OCI-M2 (cell line): ENCODE data around the gene CKAP2L.

Experiments used
- DNase-seq: peaks from one replicate; lab custom pipeline; 2025; ENCODE audit not compliant: unreplicated experiment; lab: John Stamatoyannopoulos, UW

Gene CKAP2L

GRCh38 chr2:112767693-112768330, 3.4 kb upstream of the CKAP2L start:
- DNase-seq: no peak

- no peak for DNase-seq
Measured at GRCh38 chr2:112765251-112765650, 842 bp upstream of the CKAP2L start.

GRCh38 chr2:112762276-112762675, 2.1 kb downstream of the CKAP2L start:
- no peak for DNase-seq

- DNase-seq: no peak
Measured at GRCh38 chr2:112760149-112760548, 4.3 kb downstream of the CKAP2L start.

DNA sequence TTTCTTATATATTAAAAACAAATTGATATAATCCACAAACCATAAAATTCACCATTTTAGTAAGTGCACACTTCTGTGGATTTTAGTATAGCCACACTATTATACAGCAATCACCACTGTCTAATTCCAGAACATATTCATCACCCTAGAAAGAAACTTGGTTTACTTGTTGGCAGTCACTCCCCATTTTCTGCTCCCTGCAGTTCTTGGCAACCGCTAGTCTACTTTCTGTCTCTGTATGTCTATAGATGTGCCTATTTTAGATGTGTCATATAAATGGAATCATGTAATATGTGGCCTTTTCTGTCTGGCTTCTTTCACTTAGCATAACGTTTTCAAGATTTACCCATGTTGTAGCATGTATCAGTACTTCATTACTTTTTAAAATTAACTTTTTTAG, 5.7 kb downstream of the CKAP2L start:
- no peak for DNase-seq

GRCh38 chr2:112757265-112757664, 7.1 kb downstream of the CKAP2L start:
- DNase-seq: no peak

- DNase-seq: no peak
Measured at GRCh38 chr2:112756207-112756606, 8.2 kb downstream of the CKAP2L start.

DNA sequence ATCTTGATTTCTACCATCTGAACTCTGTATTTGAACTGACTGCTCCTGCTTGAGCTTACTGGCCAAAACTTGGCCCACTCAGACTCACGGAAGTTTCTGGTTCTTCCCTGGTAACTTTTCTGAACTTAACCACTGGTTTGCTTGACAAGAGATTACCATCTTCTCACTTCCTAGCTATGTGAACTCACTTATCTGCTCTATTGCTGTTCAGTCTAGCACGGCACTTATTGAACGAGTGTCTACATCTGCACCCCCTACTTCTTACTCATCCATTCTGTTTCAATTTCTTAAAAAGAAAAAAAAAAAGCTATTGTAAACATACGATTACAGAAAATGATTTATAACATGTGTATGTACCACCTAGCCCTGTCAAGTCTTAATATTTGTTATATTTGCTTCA, 9.0 kb downstream of the CKAP2L start:
- no peak for DNase-seq

- no peak for DNase-seq
Measured at GRCh38 chr2:112754564-112754963, 9.8 kb downstream of the CKAP2L start.

- no peak for DNase-seq
Measured at GRCh38 chr2:112752667-112753066, 11.7 kb downstream of the CKAP2L start.

DNA sequence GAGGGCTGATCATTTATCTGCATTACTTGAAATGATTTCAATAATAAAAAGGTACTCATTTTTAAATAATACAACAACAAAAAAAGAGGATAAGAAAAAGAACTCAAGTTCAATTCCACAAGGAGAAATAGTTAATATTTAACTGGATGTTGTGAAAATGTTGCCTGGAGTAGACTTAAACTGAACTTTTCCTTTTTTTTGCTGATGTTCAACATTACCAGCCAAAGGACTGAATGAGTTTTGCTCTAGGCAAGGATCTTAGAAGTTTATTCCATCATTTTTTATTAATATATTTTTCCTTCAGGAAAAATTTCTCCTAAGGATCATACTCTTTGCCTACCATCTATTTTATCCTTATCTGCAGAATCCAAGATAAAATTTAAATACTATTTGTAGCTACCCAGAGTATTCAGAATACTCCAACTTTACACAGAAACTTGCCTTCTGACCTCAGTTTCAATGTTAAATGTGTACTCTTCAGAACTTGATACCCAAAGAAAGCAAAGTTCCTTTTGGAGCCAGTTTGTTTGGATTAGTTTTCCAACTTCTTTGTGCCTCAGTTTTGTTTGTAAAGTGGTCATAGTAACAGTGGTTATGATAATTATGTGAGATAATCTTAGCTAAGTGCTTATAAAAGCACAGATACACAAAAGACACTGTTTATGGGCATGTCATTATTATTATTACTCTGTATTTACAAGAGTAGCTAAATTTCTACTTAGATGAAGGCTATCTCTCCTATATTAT, 12.8 kb downstream of the CKAP2L start:
- no peak for DNase-seq

DNA sequence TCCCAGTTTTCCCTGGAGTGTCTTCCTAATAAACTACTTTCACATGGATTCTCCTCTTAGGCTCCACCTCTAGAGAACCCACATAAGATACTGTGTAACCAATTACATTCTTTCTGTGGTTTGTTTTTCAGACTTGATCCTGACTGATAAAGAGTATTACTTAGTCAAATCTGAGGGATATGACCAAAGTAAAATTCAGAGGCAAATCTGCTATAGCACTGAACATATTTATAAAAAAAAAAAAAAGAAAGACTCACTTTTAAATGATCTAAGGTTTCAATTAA, 13.9 kb downstream of the CKAP2L start:
- no peak for DNase-seq

- DNase-seq: no peak
Measured at GRCh38 chr2:112749755-112750559, 14.5 kb downstream of the CKAP2L start.

GRCh38 chr2:112740527-112740926, 23.9 kb downstream of the CKAP2L start:
- no peak for DNase-seq

- DNase-seq: no peak
Measured at GRCh38 chr2:112737542-112738232, 26.7 kb downstream of the CKAP2L start.

GRCh38 chr2:112733871-112734270, 30.5 kb downstream of the CKAP2L start:
- no peak for DNase-seq

DNA sequence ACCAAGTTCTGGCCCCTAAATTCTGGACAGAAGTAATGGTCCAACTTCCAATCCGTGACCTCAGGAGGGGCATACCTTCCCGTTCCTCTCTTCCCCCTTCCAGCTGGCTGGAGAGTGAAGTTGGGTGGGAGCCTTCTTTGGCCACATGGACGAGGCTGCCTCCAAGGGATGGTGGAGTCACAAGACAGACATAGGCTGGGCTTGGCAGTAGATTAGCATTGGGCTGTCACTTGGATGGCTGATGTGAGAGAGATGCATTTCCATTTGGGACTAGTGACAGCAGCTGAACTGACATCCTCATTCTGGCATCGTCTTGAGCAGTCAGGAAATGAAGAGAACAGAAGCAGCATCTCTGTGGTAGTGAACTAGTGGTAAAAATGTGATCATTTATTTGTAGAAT, 31.0 kb downstream of the CKAP2L start:
- no peak for DNase-seq

- no peak for DNase-seq
Measured at GRCh38 chr2:112731479-112731878, 32.9 kb downstream of the CKAP2L start.

DNA sequence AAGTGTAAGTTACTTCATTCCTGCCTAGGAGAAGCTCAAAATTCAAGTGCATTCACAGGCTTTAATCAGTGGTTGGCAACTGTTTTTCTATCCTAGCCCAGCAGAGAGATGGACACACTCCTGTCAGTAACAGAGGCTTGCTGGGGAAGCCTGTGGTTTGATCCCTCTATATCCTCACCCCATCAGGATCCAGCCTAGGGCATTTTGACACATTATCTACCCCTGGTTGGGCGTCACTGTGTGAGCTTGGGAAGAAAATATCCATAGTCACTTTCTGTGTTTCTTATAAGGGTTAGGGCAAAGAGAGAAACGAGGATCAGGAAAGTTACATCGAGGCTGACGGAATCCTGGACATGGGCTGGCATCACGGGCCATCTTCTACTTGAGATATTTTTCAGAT, 33.6 kb downstream of the CKAP2L start:
- DNase-seq: no peak

GRCh38 chr2:112730216-112730615, 34.2 kb downstream of the CKAP2L start:
- DNase-seq: no peak

- DNase-seq: no peak
Measured at GRCh38 chr2:112728378-112729175, 35.8 kb downstream of the CKAP2L start.
